Renal cortex interstitium (tissue), 11 donors: ENCODE results near the gene DHFR. TPM values are rescaled to one million over a fixed set of nuclear protein-coding genes. Genes with fewer than 3 reads are reported as not detected.
"Not testable (repeated sequence)": the region's sequence is repeated elsewhere in the genome, so short reads cannot be mapped to it uniquely, and the experiment has no call there.

Source experiments
- DNase-seq, 11 donors: peaks; one replicate each; pipeline ENCODE4 v3.0.0-alpha.2; 2013; ENCODE audit warnings: low read depth in 9 of 11, low spot score in 4 of 11; ENCODE audit errors: extremely low read depth in 1 of 11
- polyA plus RNA-seq, 3 donors: library from polyadenylated mRNA; unstranded; fragments of 120-200 nt; gene quantifications; one replicate each; pipeline ENCODE4 v1.2.1, GENCODE V29; 2013; ENCODE audit not compliant: insufficient read length in 3 of 3

The DHFR gene
- polyA plus RNA-seq, 3 donors: 59.1 to 80.5 (median 74.6) TPM

DNA sequence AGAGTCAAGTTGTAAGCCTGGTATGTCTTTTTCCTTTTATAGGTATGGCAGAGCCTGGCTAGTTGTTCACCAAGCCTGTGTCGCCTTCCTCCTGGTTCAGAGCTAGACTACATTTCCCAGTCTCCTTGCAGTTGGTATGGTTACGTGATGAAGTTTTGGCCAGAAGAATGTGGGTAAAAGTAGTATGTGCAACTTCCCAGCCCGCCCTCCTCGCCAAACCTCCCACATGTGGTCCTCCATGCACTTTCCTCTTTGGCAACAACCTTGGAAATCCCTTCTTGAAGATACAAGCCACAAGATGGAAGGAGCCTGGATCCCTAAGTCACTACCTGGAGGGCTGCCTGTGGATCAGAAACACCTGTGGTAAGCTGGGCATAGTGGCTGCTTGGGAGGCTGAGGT lies 36.3 kb downstream of the DHFR start:
- DNase-seq: no peak

DNA sequence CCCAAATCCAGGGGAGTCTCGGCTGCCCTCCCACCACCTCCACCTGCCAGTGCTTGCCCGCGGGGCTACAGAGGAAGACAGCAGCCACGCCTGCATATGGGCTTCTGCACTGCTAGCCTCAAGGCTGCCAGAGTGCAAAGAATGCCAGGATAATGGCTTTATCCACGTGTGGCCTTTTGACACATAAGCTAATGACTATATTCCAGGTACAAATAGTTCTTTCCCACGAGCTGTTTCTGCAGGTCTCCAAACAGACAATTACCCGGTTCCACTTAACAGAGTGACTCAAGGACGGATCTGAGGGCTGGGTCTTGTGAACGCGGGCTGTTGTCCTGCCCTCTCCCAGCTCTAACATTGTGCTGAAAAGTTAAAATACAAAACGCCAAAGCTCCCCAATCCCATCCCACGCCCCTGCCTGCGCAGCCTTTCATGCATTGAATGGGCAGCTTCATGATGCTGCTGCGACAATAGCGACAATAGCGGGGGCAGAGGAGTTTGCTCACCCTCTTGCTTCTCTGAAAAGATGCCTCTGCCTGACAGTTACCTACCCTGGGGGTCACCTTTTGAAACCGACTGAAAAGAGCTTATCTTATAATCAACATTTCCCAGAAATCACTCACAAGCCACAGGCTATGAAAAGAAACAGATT lies 39.4 kb downstream of the DHFR start:
- DNase-seq: no peak

DNA sequence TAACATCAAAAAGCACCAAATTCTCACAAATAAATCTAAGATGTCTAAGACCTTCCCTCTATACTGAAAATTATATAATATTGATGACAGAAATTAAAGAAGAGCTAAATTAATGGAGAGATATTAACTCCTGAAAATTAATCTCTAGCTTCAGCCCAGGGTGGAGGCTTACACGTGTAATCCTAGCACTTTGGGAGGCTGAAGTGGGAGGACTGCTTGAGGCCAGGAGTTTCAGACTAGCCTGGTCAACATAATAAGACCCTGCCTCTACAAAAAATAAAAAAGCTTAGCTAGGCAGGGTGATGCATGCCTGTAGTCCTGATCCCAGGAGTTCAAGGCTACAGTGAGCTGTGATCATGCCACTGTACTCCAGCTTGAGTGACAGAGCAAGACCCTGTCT lies 45.1 kb downstream of the DHFR start:
- no peak for DNase-seq

DNA sequence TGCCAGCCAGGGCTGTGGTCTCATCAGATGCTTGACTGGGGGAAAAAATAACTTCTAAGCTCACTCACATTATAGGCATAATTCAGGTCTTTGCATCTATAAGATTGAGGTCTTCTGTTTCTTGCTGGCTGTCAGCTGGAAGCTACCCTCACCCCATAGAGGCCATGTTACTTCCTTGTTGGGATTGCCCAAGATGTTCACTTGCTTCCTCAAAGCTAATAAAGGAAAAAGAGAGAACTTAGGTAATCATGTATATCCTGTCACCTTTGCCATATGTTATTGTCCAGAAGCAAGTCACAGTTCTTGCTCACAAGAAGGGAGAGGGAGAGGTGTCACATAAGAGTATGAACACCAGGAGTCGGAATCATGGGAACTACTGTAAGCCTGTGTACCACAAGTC lies 46.1 kb downstream of the DHFR start:
- no peak for DNase-seq

DNA sequence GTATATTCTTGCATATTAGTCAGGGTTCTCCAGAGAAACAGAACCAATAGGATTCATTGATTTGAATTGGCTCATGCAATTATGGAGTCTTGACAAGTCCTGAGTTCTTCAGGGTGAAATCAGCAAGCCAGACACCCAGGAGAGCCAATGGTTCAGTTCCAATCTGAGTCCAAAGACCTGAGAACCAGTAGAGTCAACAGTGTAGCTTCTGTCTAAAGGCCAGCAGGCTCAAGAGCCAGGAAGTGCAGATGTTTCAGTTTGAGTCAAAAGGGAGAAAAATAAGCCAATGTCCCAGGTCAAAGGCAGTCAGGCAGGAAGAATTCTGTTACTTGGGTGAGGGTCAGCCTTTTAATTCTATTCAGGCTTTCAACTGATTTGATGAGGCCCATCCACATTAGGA lies 47.0 kb downstream of the DHFR start:
- DNase-seq: no peak

DNA sequence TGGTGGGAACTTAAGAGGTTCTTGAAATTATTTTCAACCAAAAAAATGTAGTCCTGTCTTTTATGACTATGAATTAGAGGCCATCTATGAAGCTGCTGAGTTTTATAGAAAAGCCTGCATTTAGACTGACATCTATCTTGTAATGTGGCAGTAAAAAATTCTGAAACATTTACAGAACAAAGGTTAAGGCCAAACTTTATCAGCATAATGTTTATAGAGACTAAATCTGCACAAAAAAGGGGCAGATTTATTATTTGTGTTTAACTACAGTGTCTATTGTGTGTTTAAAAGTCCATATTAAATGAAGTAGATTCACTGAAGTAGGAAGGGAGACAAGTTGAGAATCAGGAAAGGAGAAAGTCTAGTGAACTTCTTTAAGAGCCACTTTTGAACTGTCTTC lies 47.4 kb downstream of the DHFR start:
- DNase-seq: no peak

DNA sequence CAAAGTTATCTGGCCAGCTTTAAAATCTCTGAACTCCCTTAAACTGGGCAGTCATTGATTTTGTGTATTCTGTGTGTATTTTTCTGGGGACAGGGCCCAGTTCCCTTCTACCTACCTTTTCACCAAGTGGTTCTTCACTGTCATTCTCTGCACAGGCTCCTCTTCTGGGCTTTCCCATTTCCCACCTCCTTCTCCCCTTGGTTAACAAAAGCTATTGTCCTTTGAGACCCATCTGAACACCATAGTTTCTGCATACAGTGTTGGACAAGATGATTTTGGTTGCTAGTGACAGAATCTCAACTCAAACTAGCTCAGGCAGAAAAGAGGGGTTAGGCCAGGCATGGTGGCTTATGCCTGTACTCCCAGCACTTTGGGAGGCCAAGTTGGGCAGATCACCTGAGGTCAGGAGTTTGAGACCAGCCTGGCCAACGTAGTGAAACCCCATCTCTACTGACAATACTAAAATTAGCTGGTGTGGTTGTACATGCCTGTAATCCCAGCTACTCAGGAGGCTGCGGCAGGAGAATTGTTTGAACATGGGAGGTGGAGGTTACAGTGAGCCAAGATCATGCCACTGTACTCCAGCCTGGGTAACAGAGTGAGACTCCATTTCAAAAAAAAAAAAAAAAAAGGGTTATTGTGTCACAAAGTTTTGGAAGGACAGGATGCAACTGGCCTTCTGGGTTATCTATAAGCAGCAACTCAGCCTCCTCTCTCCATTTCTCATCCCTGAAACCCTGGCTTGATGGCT lies 53.7 kb downstream of the DHFR start:
- no peak for DNase-seq

DNA sequence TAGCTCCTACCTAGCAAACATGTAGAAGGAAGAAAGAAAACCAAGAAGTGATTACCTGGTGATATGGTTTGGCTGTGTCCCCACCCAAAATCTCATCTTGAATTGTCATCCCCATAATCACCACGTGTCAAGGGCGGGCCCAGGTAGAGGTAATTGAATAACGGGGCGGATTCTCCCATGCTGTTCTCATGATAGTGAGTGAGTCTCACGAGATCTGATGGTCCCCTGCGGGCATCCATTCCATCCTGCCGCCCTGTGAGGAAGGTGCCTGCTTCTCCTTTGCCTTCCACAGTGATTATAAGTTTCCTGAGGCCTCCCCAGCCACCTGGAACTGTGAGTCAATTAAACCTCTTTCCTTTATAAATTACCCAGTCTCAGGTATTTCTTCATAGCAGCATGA lies 57.3 kb downstream of the DHFR start:
- no peak for DNase-seq

DNA sequence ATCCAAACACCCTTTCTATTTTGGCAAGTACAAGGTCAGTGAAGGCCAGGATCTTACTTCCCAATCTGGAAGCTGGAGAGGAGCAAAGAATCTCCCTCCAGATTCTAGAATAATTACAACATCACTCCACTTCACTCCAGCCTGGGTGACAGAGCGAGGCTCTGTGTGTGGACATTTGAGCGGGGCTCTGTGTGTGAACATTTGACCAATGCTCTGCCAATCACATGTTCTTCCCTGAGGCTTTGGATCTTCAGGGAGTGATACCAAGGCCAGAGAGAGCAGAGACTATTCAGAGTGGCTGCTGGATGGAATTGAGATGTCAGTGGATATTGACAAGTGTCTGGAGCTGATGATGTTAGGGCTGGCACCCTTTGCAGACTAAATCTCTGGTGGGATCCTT lies 60.0 kb downstream of the DHFR start:
- no peak for DNase-seq

DNA sequence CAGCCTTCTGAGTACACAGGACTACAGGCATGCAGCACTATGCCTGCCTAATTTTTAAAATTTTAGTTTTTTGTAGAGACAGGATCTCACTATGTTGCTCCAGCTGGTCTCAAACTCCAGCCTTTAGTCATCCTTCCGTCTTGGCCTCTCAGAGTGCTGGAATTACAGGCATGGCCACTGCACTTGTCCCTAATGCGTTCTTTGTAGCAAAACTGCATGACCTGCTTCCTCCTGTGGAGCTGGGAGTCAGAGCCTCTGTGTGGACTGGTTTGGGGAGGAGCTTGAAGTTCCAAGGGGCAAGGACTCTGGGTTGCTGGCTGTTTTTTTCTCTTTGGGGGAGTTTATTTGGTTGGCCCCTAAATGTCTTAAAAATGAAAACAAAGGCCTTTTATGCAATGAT lies 62.0 kb downstream of the DHFR start:
- DNase-seq: no peak

DNA sequence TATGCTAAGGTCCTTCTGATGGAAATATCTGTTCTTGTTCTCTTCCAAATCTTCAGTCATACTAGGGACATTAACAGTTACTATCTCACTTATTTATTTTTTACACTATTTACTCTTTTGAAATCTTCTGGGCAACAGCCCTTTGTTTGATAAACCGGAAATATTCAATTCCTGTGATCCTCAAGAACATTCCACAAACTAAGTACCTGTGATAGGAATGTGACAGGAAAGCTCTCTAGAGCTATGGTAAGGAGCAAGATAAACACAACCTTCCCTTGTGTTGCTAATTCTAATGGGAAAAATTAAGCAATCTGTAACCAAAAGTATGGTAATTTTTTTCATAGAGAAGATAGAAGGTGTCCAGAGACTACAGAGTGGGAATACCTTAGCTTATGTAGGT lies 62.7 kb downstream of the DHFR start:
- DNase-seq: no peak

DNA sequence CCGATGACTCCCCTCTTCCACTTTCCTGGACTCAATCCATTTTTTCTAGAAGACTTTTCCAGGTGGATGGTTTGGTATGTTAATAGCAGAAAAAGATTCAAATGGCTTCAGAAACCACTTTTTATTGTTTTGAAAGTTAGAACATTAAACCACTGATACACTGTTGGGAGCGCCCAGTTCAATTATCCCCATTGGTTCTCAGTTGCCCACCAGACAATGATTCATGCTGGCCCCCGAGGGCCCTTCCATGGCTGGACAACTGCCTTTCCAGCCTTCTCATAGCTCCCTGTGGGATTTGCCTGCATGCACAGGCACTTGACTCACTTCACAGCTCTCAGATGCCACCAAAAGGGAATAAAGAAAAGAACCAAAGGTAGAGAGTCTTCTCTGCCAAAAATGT lies 63.4 kb downstream of the DHFR start:
- DNase-seq: no peak

DNA sequence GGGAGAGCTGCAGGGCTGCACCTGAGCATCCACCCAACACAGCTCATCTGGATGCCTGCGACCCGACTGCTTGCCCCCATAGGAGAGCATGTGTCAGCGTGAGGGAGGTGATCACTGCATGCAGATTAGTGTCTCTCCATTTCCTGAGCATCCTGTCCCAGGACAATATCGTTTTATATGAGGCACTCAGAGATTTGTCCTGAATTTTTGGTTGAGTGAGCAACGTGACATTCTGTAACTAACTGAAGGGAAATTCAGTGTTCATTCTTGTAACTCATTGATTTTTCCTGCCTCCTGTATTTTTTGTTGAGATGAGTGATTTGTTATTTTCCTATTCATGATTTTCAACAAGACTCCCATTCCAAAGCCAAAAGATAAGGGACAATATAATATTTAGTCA lies 64.0 kb downstream of the DHFR start:
- no peak for DNase-seq

DNA sequence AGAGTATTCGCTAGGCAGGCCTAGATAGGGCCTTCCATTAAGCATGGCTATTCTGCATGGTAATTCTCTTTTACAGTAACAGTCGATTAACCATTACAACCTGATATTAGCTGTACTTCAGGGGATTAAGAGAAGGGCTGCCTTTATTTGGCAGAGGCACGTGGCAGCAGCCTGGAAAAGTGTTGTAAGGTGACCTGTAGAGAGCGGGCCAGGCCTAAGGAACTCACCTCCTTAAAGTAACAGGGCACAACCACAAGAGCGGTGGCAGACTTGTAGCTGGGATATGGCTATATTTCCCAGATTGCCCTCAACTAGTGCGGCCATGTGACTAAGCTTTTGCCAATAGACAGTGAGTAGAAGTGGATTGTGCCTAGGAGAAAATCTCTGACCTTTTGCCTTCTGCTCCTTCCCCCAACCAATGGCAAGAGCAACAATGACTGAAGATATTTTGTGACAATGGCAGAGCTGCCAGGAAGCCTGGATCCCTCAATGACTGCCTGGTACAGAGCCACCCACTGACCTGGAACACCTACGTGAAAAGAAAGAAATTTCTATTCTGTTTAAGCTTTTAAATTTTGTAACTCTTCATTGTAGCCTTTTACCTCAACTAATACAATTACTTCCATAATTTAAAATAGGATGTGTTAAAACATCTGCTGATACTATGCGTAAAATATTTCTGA lies 65.8 kb downstream of the DHFR start:
- no peak for DNase-seq

DNA sequence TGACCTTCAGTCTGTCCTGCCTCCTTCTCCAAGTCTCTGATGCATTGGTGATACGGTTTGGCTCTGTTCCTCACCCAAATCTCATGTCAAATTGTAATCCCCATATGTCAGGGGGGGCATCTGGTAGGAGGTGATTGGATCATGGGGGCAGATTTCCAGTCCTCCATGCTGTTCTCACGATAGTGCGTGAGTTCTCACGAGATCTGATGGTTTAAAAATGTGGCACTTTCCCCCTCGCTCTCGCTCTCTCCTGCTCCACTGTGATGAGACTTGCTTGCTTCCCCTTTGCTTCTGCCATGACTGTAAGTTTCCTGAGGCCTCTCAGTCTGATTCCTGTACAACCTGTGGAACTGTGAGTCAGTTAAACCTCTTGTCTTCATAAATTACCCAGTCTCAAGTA lies 70.0 kb downstream of the DHFR start:
- no peak for DNase-seq

DNA sequence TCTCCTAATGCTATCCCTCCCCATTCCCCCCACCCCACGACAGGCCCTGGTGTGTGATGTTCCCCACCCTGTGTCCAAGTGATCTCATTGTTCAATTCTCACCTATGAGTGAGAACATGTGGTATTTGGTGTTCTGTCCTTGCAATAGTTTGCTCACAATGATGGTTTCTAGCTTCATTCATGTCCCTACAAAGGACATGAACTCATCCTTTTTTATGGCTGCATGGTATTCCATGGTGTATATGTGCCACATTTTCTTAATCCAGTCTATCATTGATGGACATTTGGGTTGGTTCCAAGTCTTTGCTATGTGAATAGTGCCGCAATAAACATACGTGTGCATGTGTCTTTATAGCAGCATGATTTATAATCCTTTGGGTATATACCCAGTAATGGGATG lies 74.5 kb downstream of the DHFR start:
- not testable (repeated sequence) for DNase-seq

DNA sequence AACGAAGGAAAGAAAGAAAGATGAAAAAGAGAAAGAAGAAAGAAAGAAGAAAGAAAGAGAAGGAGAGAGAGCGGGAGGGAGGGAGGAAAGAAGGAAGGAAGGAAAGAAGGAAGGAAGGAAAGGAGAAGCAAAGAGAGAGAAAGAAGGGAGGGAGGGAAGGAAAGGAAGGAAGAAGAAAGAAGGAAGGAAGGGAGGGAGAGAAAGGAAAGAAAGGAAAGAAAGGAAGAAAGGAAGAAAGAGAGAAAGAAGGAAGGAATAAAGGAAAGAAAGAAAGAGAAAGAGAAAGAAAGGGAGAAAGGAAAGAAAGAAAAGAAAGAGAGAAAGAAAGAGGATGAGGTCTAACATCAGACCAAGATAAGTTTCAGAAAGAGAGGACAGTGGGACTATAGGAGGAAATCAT lies 75.7 kb downstream of the DHFR start:
- DNase-seq: no peak

DNA sequence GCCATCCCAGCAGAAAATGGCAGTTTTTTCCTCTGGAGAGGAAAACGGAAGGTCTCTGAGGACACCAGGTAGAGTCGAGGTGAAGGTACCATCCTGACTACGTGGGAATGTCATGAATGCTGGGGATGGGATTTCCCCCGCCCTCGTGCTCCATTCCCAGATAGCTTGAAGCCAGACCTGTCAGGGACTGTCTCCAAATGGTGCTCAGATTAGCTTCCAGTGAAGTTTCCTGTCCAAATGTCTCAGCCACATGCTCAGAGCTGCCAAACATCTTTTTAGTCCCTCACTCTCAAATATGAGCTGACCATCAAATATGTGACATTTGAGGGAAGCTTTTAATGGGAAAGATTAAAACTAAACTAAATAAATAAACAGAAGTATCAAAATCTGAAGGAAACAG lies 77.1 kb downstream of the DHFR start:
- DNase-seq: no peak

DNA sequence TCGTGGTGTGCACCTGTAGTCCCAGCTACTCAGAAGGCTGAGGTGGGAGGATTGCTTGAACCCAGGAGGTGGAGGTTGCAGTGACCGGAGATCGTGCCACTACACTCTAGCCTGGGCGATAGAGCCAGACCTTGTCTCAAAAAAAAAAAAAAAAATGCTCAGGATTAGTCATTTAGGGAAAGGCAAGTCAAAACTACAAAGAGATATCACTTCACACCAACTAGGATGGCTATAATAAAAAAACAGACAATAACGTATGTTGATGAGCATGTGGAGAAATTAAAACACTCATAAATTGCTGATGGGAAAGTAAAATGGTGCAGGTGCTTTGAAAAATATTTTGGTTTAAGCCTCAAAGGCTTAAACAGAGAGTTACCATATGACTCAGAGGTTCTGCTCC lies 78.4 kb downstream of the DHFR start:
- no peak for DNase-seq
